Ishikawa (cell line): ENCODE data around the gene MAP1A.

Experiments
- CEBPB ChIP-seq: IDR thresholded peaks from 2 replicates; pipeline ENCODE4 v1.6.1; 2012
- CREB1 ChIP-seq: IDR thresholded peaks from 2 replicates; pipeline ENCODE4 v1.6.1; 2012; ENCODE audit warnings: low read depth
- EGR1 ChIP-seq: IDR thresholded peaks from 2 replicates; pipeline ENCODE4 v1.6.1; 2012
- EP300 ChIP-seq: IDR thresholded peaks from 2 replicates; pipeline ENCODE4 v1.6.1; 2012; ENCODE audit warnings: borderline replicate concordance
- FOXM1 ChIP-seq: IDR thresholded peaks from 2 replicates; pipeline ENCODE4 v1.6.1; 2012; ENCODE audit warnings: low read depth, borderline replicate concordance
- NFIC ChIP-seq: IDR thresholded peaks from 2 replicates; pipeline ENCODE4 v1.6.1; 2012
- RAD21 ChIP-seq: IDR thresholded peaks from 2 replicates; pipeline ENCODE4 v1.6.1; 2012; ENCODE audit warnings: low read depth
- TAF1 ChIP-seq: IDR thresholded peaks from 2 replicates; pipeline ENCODE4 v1.6.1; 2012; ENCODE audit warnings: low read depth, mild to moderate bottlenecking
- TCF12 ChIP-seq: IDR thresholded peaks from 2 replicates; pipeline ENCODE4 v1.6.1; 2012; ENCODE audit warnings: low read depth
- TEAD4 ChIP-seq: IDR thresholded peaks from 2 replicates; pipeline ENCODE4 v1.6.1; 2012
- YY1 ChIP-seq: IDR thresholded peaks from 2 replicates; pipeline ENCODE4 v1.6.1; 2012; ENCODE audit warnings: low read depth
- ZBTB7A ChIP-seq: IDR thresholded peaks from 2 replicates; pipeline ENCODE4 v1.6.1; 2012; ENCODE audit warnings: low read depth
- TF ChIP-seq, protein P1 (sequence below): IDR thresholded peaks from 2 replicates; pipeline ENCODE4 v1.6.1; 2012
- TF ChIP-seq, protein P2 (sequence below): IDR thresholded peaks from 2 replicates; pipeline ENCODE4 v1.6.1; 2012; ENCODE audit warnings: low read depth, mild to moderate bottlenecking

Gene MAP1A

DNA sequence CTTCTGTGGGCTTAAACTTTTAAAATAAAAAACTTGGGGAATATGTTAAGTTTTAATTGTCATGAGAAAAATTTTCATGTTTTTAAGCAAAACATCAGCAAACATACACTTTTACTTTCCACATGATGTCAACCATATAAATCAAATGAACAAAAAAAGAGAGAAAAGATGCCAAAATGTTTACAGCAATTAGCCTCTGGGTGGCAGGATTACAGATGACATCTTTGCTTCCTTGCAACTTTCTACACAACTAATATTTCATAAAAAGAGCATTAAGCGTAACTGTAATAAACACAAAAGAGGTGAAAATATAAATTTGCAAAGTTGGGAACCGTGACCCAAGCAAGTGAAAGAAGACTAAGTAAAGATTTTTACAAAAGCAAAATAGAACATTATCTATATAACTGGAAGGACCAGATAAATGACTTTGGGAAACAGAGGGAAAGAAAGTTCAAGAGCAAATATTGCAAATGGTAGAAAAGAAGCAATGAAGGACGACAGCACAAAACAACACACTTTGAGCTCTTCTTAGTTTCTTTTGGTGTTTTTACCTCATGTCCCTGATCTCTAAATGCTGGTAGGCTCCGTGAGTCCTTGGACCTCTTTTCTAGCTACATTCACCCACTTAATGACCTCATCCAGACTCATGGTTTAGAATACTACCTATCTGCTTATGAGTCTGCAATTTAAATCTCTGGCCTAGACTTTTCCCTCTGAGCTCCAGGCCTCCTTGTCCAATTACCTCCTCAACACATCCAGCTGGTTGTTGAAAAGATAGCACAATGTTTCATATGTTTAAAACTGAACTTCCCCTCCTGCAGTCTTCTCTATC, 33.9 kb upstream of the MAP1A start:
- no peak for TF ChIP-seq TAF1
- peak; percentile 16; the same call in 1 of the 2 replicates for TF ChIP-seq RAD21

DNA sequence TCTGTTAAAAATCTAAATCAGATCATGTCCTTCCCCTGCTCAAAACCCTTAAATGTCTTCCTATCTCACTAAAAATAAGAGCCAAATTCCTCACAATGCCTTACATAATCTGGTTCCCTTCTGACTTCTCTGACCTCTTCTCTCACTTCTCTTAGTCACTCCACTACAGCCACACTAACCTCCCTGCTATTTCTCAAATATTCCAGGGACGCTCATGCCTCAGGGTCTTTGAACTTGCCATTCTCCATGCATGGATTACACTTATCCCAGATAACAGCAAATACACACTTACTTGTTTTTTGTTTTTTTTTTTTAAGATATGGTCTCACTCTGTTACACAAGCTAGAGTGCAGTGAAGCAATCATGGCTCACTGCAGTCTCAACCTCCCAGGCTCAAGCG, 33.0 kb upstream of the MAP1A start:
- no peak for TF ChIP-seq CREB1

DNA sequence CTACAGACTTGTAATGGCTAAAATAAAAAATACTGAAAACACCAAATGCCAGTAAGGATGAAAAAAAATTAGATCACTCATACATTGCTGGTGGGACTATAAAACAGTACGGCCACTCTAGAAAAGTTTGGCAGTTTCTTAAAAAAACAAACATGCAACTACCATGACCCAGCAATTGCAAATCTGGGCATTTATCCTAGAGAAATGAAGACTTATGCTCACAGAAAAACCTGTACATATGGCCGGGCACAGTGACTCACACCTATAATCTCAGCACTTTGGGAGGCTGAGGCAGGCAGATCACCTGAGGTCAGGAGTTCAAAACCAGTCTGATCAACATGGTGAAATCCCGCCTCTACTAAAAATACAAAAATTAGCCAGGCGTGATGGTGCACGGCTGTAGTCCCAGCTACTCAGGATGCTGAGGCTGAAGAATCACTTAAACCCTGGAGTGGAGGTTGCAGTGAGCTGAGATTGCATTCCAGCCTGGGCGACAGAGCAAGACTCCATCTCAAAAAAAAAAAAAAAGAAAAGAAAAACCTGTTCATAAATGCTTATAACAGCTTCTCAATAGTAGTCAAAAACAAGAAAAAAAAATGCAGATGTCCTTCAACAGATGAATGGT, 30.0 kb upstream of the MAP1A start:
- no peak for TF ChIP-seq TEAD4
- TF ChIP-seq CEBPB: no peak
- no peak for TF ChIP-seq RAD21
- no peak for TF ChIP-seq ZBTB7A
- TF ChIP-seq, protein P1, sequence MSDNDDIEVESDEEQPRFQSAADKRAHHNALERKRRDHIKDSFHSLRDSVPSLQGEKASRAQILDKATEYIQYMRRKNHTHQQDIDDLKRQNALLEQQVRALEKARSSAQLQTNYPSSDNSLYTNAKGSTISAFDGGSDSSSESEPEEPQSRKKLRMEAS: no peak
- TF ChIP-seq FOXM1: no peak
- TF ChIP-seq NFIC: no peak
- TF ChIP-seq CREB1: no peak
- no peak for TF ChIP-seq TCF12
- no peak for TF ChIP-seq EP300

DNA sequence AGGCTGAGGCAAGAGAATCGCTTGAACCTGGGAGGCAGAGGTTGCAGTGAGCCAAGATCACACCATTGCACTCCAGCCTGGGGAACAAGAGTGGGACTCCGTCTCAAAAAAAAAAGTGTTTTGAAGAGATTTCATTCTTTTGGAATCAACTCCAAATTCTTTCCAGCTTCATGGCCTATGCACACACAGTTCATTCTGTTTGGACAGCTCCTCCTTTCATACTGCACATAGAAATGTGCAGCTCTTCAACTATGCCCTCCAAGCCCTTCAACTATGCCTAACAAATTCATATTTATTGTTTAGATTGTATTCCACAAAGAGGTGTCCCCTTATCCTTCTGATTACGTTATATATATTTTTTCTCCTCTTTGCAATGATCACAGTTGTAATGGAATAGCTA, 28.6 kb upstream of the MAP1A start:
- TF ChIP-seq, protein P2, sequence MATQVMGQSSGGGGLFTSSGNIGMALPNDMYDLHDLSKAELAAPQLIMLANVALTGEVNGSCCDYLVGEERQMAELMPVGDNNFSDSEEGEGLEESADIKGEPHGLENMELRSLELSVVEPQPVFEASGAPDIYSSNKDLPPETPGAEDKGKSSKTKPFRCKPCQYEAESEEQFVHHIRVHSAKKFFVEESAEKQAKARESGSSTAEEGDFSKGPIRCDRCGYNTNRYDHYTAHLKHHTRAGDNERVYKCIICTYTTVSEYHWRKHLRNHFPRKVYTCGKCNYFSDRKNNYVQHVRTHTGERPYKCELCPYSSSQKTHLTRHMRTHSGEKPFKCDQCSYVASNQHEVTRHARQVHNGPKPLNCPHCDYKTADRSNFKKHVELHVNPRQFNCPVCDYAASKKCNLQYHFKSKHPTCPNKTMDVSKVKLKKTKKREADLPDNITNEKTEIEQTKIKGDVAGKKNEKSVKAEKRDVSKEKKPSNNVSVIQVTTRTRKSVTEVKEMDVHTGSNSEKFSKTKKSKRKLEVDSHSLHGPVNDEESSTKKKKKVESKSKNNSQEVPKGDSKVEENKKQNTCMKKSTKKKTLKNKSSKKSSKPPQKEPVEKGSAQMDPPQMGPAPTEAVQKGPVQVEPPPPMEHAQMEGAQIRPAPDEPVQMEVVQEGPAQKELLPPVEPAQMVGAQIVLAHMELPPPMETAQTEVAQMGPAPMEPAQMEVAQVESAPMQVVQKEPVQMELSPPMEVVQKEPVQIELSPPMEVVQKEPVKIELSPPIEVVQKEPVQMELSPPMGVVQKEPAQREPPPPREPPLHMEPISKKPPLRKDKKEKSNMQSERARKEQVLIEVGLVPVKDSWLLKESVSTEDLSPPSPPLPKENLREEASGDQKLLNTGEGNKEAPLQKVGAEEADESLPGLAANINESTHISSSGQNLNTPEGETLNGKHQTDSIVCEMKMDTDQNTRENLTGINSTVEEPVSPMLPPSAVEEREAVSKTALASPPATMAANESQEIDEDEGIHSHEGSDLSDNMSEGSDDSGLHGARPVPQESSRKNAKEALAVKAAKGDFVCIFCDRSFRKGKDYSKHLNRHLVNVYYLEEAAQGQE: peak; percentile 44
- TF ChIP-seq ZBTB7A (no peak), EP300 (no peak), CREB1 (no peak)

DNA sequence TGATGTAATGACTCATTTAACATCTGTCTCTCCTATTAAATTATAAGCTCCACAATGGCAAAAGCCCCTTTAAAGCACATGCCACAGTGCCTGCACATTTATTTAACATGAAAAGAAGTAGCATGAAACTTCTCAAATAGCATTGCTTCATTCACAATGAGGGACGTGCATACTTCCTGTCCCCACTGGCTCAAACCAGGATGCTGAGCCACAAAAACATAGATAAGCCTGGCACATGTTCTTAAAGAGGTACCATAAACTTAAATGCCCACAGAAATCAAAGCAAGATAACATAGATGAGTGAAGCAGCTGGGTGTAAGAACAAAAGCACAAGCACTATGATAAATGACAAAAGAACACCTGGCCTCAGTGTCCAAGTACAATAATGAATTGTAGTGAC, 28.2 kb upstream of the MAP1A start:
- TF ChIP-seq RAD21 (no peak), EGR1 (no peak)
- TF ChIP-seq, protein P2: no peak

DNA sequence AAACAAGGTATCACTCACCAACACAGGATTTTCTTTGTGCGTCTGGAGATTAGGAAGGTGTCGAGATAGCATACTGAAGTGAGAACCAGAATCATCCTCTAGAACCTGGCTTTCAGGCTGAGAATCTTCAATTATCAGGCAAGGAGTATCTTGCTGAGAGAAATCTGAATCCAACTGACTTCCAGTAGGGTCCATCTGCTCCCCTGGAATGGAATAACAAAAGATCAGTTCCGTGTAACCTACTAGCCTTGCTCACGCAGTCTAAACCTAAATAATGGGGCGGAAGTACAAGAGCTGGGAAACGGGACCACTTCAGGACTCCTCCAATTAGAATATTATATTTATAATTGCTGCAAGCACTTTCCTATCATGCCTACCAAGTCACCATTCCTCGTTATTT, 25.1 kb upstream of the MAP1A start:
- TF ChIP-seq TCF12: no peak
- TF ChIP-seq, protein P2: no peak
- TF ChIP-seq YY1: no peak
